SK-N-SH (cell line): ENCODE results near the gene ATP6V1B1. TPM values are rescaled to one million over a fixed set of nuclear protein-coding genes. Genes with fewer than 3 reads are reported as not detected.

Experiments
- CTCF ChIA-PET: fragments of 300-600, 350-600 bp; formaldehyde crosslinking; extraction: SDS; loops from one replicate; lab custom pipeline; 2021; lab: Yijun Ruan, JAX
- POLR2A ChIA-PET: fragments of 350-600 bp; sonication (Branson Sonifier 250); formaldehyde crosslinking; extraction: SDS; loops from one replicate; lab custom pipeline; 2020; ENCODE audit warnings: antibody characterized with exemption, inconsistent platforms; lab: Yijun Ruan, JAX
- DNase-seq: peaks from one replicate; pipeline ENCODE4 v3.0.0; 2012
- H2AFZ ChIP-seq: fragments of 200-600 bp; sonication (generic); 2 replicates; pipeline ENCODE4 v1.8.1; 2016; ENCODE audit warnings: antibody characterized with exemption, mild to moderate bottlenecking, low read depth
- H3F3A ChIP-seq: fragments of 200-600 bp; sonication (generic); replicated peaks from 2 replicates; pipeline ENCODE3; 2016; ENCODE audit warnings: antibody characterized with exemption, mild to moderate bottlenecking; ENCODE audit not compliant: insufficient read depth
- H3K27ac ChIP-seq, 2 experiments: fragments of 200-500 bp in 1 of 2; fragments of 200-600 bp in 1 of 2; sonication (Bioruptor generic) in 1 of 2; sonication (generic), shearing (Covaris generic) in 1 of 2; 2 replicates each; pipeline versions ENCODE4 v1.5.1 to v1.6.1; 2014 to 2016; ENCODE audit warnings: low read depth in 2 of 2, inconsistent platforms in 1 of 2, low read length in 1 of 2, mild to moderate bottlenecking in 1 of 2, mixed read lengths in 1 of 2
- H3K27me3 ChIP-seq: fragments of 200-600 bp; sonication (generic), shearing (Covaris generic); 2 replicates; pipeline ENCODE4 v1.6.1; 2016; ENCODE audit warnings: mixed run types; ENCODE audit not compliant: insufficient read depth
- H3K36me3 ChIP-seq, 2 experiments: fragments of 200-500 bp in 1 of 2; fragments of 200-600 bp in 1 of 2; sonication (Bioruptor generic) in 1 of 2; sonication (generic) in 1 of 2; replicated peaks in 1 of 2; 2 replicates each; pipeline versions ENCODE3 to v1.5.1; 2014 to 2016; ENCODE audit warnings: low read length in 1 of 2, mild to moderate bottlenecking in 1 of 2; ENCODE audit not compliant: insufficient read depth in 2 of 2, control insufficient read depth in 1 of 2
- H3K4me1 ChIP-seq, 2 experiments: fragments of 200-500 bp in 1 of 2; fragments of 200-600 bp in 1 of 2; sonication (Bioruptor generic) in 1 of 2; sonication (generic), shearing (Covaris generic) in 1 of 2; 2 replicates each; pipeline versions ENCODE4 v1.5.1 to v1.6.1; 2014 to 2016; ENCODE audit warnings: low read depth in 1 of 2, low read length in 1 of 2, mixed run types in 1 of 2; ENCODE audit not compliant: insufficient read depth in 2 of 2, control insufficient read depth in 1 of 2
- H3K4me2 ChIP-seq: fragments of 200-600 bp; sonication (generic), shearing (Covaris generic); 2 replicates; pipeline ENCODE4 v1.6.1; 2017; ENCODE audit warnings: mixed run types
- H3K4me3 ChIP-seq, 2 experiments: fragments of 200-500 bp in 1 of 2; fragments of 200-600 bp in 1 of 2; sonication (Bioruptor generic) in 1 of 2; sonication (generic), shearing (Covaris generic) in 1 of 2; 2 replicates each; pipeline versions ENCODE4 v1.5.1 to v1.8.1; 2014 to 2016; ENCODE audit warnings: low read depth in 2 of 2, inconsistent platforms in 1 of 2, low read length in 1 of 2, mild to moderate bottlenecking in 1 of 2, mixed read lengths in 1 of 2, moderate library complexity in 1 of 2
- H3K79me2 ChIP-seq: fragments of 200-600 bp; sonication (generic); 2 replicates; pipeline ENCODE4 v1.8.1; 2017; ENCODE audit warnings: mild to moderate bottlenecking; ENCODE audit not compliant: insufficient read depth
- H3K9ac ChIP-seq: fragments of 200-600 bp; sonication (generic); 2 replicates; pipeline ENCODE4 v1.6.1; 2017; ENCODE audit warnings: mixed run types
- H3K9me2 ChIP-seq: fragments of 200-600 bp; sonication (generic); 2 replicates; pipeline ENCODE4 v1.6.1; 2017; ENCODE audit warnings: mixed run types
- H3K9me3 ChIP-seq: fragments of 200-600 bp; sonication (generic); 2 replicates; pipeline ENCODE4 v1.6.1; 2017; ENCODE audit warnings: mixed run types, mild to moderate bottlenecking, moderate library complexity
- H4K20me1 ChIP-seq: fragments of 200-600 bp; sonication (generic); 2 replicates; pipeline ENCODE4 v1.6.1; 2017; ENCODE audit warnings: mild to moderate bottlenecking, mixed run types; ENCODE audit not compliant: insufficient read depth
- EP300 ChIP-seq, 2 experiments: IDR thresholded peaks; 2 replicates each; pipeline versions ENCODE4 v1.4.0 to v1.6.1; 2012; ENCODE audit warnings: borderline replicate concordance in 1 of 2, low read depth in 1 of 2, low read length in 1 of 2
- FOXJ3 ChIP-seq: sonication (generic); formaldehyde crosslinking; IDR thresholded peaks from 2 replicates; pipeline ENCODE4 v1.5.1; 2020; ENCODE audit warnings: mild to moderate bottlenecking, missing genetic modification reagents
- FOXM1 ChIP-seq: IDR thresholded peaks from 2 replicates; pipeline ENCODE4 v1.4.0; 2012; ENCODE audit warnings: low read depth, mild to moderate bottlenecking
- GABPA ChIP-seq: IDR thresholded peaks from 2 replicates; pipeline ENCODE4 v1.4.0; 2012; ENCODE audit warnings: low read depth, mild to moderate bottlenecking
- MEF2A ChIP-seq: IDR thresholded peaks from 2 replicates; pipeline ENCODE4 v1.4.0; 2012; ENCODE audit warnings: low read depth, borderline replicate concordance
- MXI1 ChIP-seq: IDR thresholded peaks from 2 replicates; pipeline ENCODE4 v1.6.1; 2012; ENCODE audit warnings: mild to moderate bottlenecking, low read depth, low read length, improper control_type of control experiment
- RXRA ChIP-seq: IDR thresholded peaks from 2 replicates; pipeline ENCODE4 v1.4.0; 2012; ENCODE audit warnings: low read depth, mild to moderate bottlenecking, borderline replicate concordance
- SIN3A ChIP-seq: IDR thresholded peaks from 2 replicates; pipeline ENCODE4 v1.6.1; 2012; ENCODE audit warnings: low read depth, mild to moderate bottlenecking, low read length, moderate library complexity, borderline replicate concordance
- TAF1 ChIP-seq: IDR thresholded peaks from 2 replicates; pipeline ENCODE4 v1.6.1; 2012; ENCODE audit warnings: low read depth, mild to moderate bottlenecking, low read length, moderate library complexity, borderline replicate concordance
- YY1 ChIP-seq: IDR thresholded peaks from 2 replicates; pipeline ENCODE4 v1.4.0; 2012; ENCODE audit warnings: low read depth, mild to moderate bottlenecking
- WGBS: methylation state at CpG from one replicate; pipeline ENCODE4 v1.1.6; 2017; ENCODE audit warnings: low lambda C conversion rate; 5-methylcytosine and 5-hydroxymethylcytosine counted together
- polyA plus RNA-seq, 3 experiments: library from polyadenylated mRNA; depleted of rRNA; stranded (reverse); fragments of >200 nt; gene quantifications; 2 replicates each; pipeline ENCODE4 v1.2.3, GENCODE V29; 2012
- TF ChIP-seq, protein P1 (sequence below): fragments of 150-350 bp; IDR thresholded peaks from 2 replicates; pipeline ENCODE4 v1.6.1; 2016; ENCODE audit warnings: mild to moderate bottlenecking, low read depth, low read length
- TF ChIP-seq, protein P2 (sequence below): IDR thresholded peaks from 2 replicates; pipeline ENCODE4; 2012
- TF ChIP-seq, protein P3 (sequence below): fragments of 150-350 bp; IDR thresholded peaks from 2 replicates; pipeline ENCODE4 v1.6.1; 2017; ENCODE audit warnings: antibody characterized with exemption, low read length, low read depth, borderline replicate concordance
- TF ChIP-seq, protein P4 (sequence below): fragments of 200-600 bp; sonication (generic); IDR thresholded peaks from 2 replicates; pipeline ENCODE4 v1.6.1; 2017; ENCODE audit warnings: antibody characterized with exemption, mild to moderate bottlenecking, moderate library complexity

ATP6V1B1 gene
- polyA plus RNA-seq, 1 of the 3 experiments (the other 2 are of a cell fraction): 4.9 TPM

DNA sequence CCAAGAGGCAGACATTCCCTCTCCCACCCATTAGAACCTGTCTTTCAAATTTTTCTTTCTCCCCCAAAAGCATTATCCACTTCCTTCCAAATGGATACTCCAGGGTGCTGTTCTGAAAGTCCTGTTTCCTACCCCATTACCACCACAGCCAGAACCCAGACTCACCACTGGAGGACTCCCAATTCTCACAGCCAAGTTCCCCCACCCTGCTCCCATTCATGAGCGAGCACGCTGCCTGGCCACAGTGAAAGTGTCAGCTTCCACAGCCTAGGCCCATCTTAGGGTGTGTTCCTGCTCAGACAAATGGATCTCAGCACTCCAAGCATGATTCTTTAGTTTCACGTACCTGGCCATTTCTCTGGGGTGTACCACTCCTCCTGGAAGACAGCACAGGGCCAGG lies 38.9 kb downstream of the ATP6V1B1 start:
- H3K9me2 ChIP-seq: no peaks in the 10 kb centered on the region
- ChIA-PET POLR2A (no interaction called here), CTCF (interaction anchor here (0.6 to 4.0 kb wide), 6 partner anchors 10 to 126 kb away, joined by 3 to 19 read pairs (median 4); no protein-coding TSS in a partner anchor)
- no peaks in the 10 kb centered on the region for H3K36me3 ChIP-seq
- TF ChIP-seq, protein P1, sequence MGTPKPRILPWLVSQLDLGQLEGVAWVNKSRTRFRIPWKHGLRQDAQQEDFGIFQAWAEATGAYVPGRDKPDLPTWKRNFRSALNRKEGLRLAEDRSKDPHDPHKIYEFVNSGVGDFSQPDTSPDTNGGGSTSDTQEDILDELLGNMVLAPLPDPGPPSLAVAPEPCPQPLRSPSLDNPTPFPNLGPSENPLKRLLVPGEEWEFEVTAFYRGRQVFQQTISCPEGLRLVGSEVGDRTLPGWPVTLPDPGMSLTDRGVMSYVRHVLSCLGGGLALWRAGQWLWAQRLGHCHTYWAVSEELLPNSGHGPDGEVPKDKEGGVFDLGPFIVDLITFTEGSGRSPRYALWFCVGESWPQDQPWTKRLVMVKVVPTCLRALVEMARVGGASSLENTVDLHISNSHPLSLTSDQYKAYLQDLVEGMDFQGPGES: no peak
- no peak for TF ChIP-seq GABPA
- TF ChIP-seq YY1: no peak
- TF ChIP-seq, protein P2, sequence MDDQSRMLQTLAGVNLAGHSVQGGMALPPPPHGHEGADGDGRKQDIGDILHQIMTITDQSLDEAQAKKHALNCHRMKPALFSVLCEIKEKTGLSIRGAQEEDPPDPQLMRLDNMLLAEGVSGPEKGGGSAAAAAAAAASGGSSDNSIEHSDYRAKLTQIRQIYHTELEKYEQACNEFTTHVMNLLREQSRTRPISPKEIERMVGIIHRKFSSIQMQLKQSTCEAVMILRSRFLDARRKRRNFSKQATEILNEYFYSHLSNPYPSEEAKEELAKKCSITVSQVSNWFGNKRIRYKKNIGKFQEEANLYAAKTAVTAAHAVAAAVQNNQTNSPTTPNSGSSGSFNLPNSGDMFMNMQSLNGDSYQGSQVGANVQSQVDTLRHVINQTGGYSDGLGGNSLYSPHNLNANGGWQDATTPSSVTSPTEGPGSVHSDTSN: no peak
- TF ChIP-seq, protein P3, sequence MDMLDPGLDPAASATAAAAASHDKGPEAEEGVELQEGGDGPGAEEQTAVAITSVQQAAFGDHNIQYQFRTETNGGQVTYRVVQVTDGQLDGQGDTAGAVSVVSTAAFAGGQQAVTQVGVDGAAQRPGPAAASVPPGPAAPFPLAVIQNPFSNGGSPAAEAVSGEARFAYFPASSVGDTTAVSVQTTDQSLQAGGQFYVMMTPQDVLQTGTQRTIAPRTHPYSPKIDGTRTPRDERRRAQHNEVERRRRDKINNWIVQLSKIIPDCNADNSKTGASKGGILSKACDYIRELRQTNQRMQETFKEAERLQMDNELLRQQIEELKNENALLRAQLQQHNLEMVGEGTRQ: no peak
- TF ChIP-seq MXI1: no peak
- no peak for TF ChIP-seq SIN3A
- TF ChIP-seq, protein P4, sequence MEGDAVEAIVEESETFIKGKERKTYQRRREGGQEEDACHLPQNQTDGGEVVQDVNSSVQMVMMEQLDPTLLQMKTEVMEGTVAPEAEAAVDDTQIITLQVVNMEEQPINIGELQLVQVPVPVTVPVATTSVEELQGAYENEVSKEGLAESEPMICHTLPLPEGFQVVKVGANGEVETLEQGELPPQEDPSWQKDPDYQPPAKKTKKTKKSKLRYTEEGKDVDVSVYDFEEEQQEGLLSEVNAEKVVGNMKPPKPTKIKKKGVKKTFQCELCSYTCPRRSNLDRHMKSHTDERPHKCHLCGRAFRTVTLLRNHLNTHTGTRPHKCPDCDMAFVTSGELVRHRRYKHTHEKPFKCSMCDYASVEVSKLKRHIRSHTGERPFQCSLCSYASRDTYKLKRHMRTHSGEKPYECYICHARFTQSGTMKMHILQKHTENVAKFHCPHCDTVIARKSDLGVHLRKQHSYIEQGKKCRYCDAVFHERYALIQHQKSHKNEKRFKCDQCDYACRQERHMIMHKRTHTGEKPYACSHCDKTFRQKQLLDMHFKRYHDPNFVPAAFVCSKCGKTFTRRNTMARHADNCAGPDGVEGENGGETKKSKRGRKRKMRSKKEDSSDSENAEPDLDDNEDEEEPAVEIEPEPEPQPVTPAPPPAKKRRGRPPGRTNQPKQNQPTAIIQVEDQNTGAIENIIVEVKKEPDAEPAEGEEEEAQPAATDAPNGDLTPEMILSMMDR: no peak
- no peak for TF ChIP-seq TAF1
- no peak for TF ChIP-seq EP300 (IDR thresholded peaks at IDR 0.05; ENCODE audit: borderline replicate concordance in 1 of 2, low read depth in 1 of 2, low read length in 1 of 2)
- no peak for TF ChIP-seq MEF2A
- TF ChIP-seq FOXJ3 (CRISPR knock-in tag): no peak
- no peak for TF ChIP-seq RXRA
- TF ChIP-seq FOXM1: no peak
- no peak overlapping the region for H3K9ac ChIP-seq
- no peaks in the 10 kb centered on the region for H3K27me3 ChIP-seq
- H2AFZ ChIP-seq: no peak overlapping the region
- H3K4me1 ChIP-seq: peaks cover 3 to 6% of the 10 kb centered on the region in 2 experiments; a peak in 3 of 4 replicates
- H3F3A ChIP-seq: no peaks in the 10 kb centered on the region
- no peak for DNase-seq
- H4K20me1 ChIP-seq: no peaks in the 10 kb centered on the region
- H3K9me3 ChIP-seq: no peaks in the 10 kb centered on the region
- no peak overlapping the region for H3K4me2 ChIP-seq
- no peaks in the 10 kb centered on the region for H3K79me2 ChIP-seq
- no peak overlapping the region for H3K27ac ChIP-seq
- H3K4me3 ChIP-seq: no peak overlapping the region
- 89% methylated on average over 3 of the region's 3 CpGs for WGBS
